Measurements from ENCODE around the gene TASP1. TPM values are rescaled to one million over a fixed set of nuclear protein-coding genes. Genes with fewer than 3 reads are reported as not detected.
"Not testable (repeated sequence)": the region's sequence is repeated elsewhere in the genome, so short reads cannot be mapped to it uniquely, and the experiment has no call there.

TASP1 gene
- total and polyA plus RNA-seq, 4 experiments from 2014 or later = 15.1 to 18.2 (median 16.1) TPM

DNA sequence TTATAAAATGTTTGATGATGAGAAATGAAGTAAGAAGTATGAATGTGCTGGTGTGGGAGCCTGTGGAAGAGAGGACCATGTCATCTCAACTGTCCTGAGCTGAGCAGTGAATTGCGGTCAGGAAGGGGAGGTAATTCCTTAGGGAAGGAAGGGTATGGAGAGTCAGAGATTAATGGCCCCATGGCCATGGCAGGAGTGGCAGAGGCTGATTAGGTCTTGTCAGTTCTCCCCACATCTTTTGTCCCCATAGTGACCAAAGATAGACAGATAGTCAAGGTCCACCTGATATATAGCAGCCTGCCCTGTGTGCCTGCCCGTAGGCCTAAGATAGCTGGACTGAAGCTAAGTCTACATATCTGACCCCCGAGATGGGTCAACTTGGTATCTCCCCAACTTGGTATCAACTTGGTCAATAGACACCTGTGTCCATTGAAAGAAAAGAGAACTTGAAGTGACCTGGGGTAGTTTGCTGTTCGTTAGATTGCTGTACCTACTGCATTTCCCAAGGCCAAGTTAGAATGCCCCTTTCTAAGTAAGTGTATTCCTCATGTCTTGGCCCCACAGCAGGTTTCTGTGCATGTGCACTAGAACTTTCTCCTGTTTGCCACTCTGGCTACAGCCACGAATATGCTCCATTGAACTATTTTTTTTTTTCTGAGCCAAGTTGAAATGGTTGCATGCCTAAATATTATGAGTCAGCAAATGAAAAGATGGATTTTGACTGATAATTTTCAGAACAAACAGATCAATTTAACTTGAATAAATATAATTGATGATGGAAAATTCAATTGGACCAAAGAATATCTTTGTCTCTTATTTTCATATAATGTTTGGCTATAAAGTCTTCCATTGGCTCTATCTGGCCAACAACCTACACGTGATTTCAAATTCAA is 274.2 kb downstream of the TASP1 start:
- Mint-ChIP-seq H3K27ac (no peak overlapping the region), H3K9me3 (peaks cover 0 to 16% (median 5%) of the 10 kb centered on the region in 8 donors), H3K27me3 (no peaks in the 10 kb centered on the region), H3K4me3 (no peak overlapping the region), H3K4me1 (no peaks in the 10 kb centered on the region), H3K36me3 (no peaks in the 10 kb centered on the region)
- ChIA-PET CTCF (ENCODE audit: partially characterized antibody) (no interaction called here), POLR2A (ENCODE audit: partially characterized antibody) (no interaction called here)
- intact Hi-C loops (cut with micrococcal nuclease) = no loop called here
- DNase-seq = no peak
- no peaks in the 10 kb centered on the region for H3K4me1 ChIP-seq (ENCODE audit: insufficient read depth, low read length)
- H3K27ac ChIP-seq (ENCODE audit: low read depth, low read length) = no peak overlapping the region
- no peaks in the 10 kb centered on the region for H3K9me3 ChIP-seq (ENCODE audit: control insufficient read depth in 1 of 2, low read length in 2 of 2)
- H3K27me3 ChIP-seq (ENCODE audit: insufficient read depth, low read length) = no peaks in the 10 kb centered on the region
- H3K36me3 ChIP-seq (ENCODE audit: insufficient read depth, low read length) = no peaks in the 10 kb centered on the region
- no peak overlapping the region for H3K4me3 ChIP-seq (ENCODE audit: low read length in 2 of 2)

GRCh38 chr20:13363473-13363872 is 275.3 kb downstream of the TASP1 start:
- intact Hi-C loops (cut with micrococcal nuclease) = no loop called here
- H3K36me3 ChIP-seq (ENCODE audit: insufficient read depth, low read length) = no peaks in the 10 kb centered on the region
- DNase-seq = no peak
- Mint-ChIP-seq H3K36me3 (no peaks in the 10 kb centered on the region), H3K9me3 (peaks cover 0 to 14% (median 4%) of the 10 kb centered on the region in 8 donors), H3K27ac (peak overlapping the region in 1 of 7 donors; percentile 7), H3K4me1 (no peaks in the 10 kb centered on the region), H3K27me3 (no peaks in the 10 kb centered on the region), H3K4me3 (no peak overlapping the region)
- no peaks in the 10 kb centered on the region for H3K4me1 ChIP-seq (ENCODE audit: insufficient read depth, low read length)
- no peak overlapping the region for H3K27ac ChIP-seq (ENCODE audit: low read depth, low read length)
- H3K4me3 ChIP-seq (ENCODE audit: low read length in 2 of 2) = no peak overlapping the region
- H3K27me3 ChIP-seq (ENCODE audit: insufficient read depth, low read length) = no peaks in the 10 kb centered on the region
- no peaks in the 10 kb centered on the region for H3K9me3 ChIP-seq (ENCODE audit: control insufficient read depth in 1 of 2, low read length in 2 of 2)
- ChIA-PET CTCF (ENCODE audit: partially characterized antibody) (no interaction called here), POLR2A (ENCODE audit: partially characterized antibody) (no interaction called here)

DNA sequence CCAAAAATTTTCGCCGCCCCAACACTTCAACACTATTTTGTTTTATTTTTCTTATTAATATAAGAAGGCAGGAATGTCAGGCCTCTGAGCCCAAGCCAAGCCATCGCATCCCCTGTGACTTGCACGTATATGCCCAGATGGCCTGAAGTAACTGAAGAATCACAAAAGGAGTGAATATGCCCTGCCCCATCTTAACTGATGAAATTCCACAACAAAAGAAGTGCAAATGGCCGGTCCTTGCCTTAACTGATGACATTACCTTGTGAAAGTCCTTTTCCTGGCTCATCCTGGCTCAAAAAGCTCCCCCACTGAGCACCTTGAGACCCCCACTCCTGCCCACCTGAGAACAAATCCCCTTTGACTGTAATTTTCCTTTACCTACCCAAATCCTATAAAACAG is 276.6 kb downstream of the TASP1 start:
- CTCF ChIA-PET (ENCODE audit: partially characterized antibody); intact Hi-C loops (cut with micrococcal nuclease); H3K27ac ChIP-seq (ENCODE audit: low read depth, low read length); H3K9me3 Mint-ChIP-seq; H3K27me3 Mint-ChIP-seq; H3K4me1 Mint-ChIP-seq; H3K4me3 ChIP-seq (ENCODE audit: low read length in 2 of 2); H3K27me3 ChIP-seq (ENCODE audit: insufficient read depth, low read length); H3K36me3 Mint-ChIP-seq; H3K27ac Mint-ChIP-seq; H3K36me3 ChIP-seq (ENCODE audit: insufficient read depth, low read length); H3K4me1 ChIP-seq (ENCODE audit: insufficient read depth, low read length); H3K4me3 Mint-ChIP-seq; H3K9me3 ChIP-seq (ENCODE audit: control insufficient read depth in 1 of 2, low read length in 2 of 2); POLR2A ChIA-PET (ENCODE audit: partially characterized antibody); DNase-seq: not testable (repeated sequence)

DNA sequence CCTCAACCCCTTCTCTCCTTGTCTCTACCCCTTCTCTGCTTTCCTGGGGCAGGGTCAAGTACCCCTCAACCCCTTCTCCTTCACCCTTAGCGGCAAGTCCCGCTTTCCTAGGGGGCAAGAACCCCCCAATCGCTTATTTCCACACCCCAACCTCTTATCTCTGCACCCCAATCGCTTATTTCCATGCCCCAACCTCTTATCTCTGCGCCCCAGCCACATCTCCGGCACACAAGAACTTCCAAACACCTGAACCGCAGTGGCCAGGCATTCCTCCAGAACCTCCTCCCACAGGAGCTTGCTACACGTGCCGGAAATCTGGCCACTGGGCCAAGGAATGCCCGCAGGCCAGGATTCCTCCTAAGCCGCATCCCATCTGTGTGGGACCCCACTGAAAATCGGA is 279.8 kb downstream of the TASP1 start:
- H3K36me3 ChIP-seq (ENCODE audit: insufficient read depth, low read length); H3K27me3 ChIP-seq (ENCODE audit: insufficient read depth, low read length); CTCF ChIA-PET (ENCODE audit: partially characterized antibody); POLR2A ChIA-PET (ENCODE audit: partially characterized antibody); DNase-seq; H3K36me3 Mint-ChIP-seq; intact Hi-C loops (cut with micrococcal nuclease); H3K4me1 Mint-ChIP-seq; H3K27ac ChIP-seq (ENCODE audit: low read depth, low read length); H3K4me1 ChIP-seq (ENCODE audit: insufficient read depth, low read length); H3K4me3 Mint-ChIP-seq; H3K9me3 Mint-ChIP-seq; H3K4me3 ChIP-seq (ENCODE audit: low read length in 2 of 2); H3K27me3 Mint-ChIP-seq; H3K27ac Mint-ChIP-seq; H3K9me3 ChIP-seq (ENCODE audit: control insufficient read depth in 1 of 2, low read length in 2 of 2): not testable (repeated sequence)

GRCh38 chr20:13357782-13358181 is 280.9 kb downstream of the TASP1 start:
- H3K27ac ChIP-seq (ENCODE audit: low read depth, low read length) = not testable (repeated sequence)

GRCh38 chr20:13356591-13356990 is 282.1 kb downstream of the TASP1 start:
- Histone ChIP-seq H3K4me3 (ENCODE audit: low read length in 2 of 2) (no peak overlapping the region), H3K27me3 (ENCODE audit: insufficient read depth, low read length) (no peaks in the 10 kb centered on the region), H3K36me3 (ENCODE audit: insufficient read depth, low read length) (no peaks in the 10 kb centered on the region), H3K4me1 (ENCODE audit: insufficient read depth, low read length) (no peaks in the 10 kb centered on the region), H3K9me3 (ENCODE audit: control insufficient read depth in 1 of 2, low read length in 2 of 2) (no peaks in the 10 kb centered on the region), H3K27ac (ENCODE audit: low read depth, low read length) (no peak overlapping the region)
- DNase-seq = no peak
- intact Hi-C loops (cut with micrococcal nuclease) = no loop called here
- Mint-ChIP-seq H3K27me3 (no peaks in the 10 kb centered on the region), H3K27ac (no peak overlapping the region), H3K4me3 (no peak overlapping the region), H3K4me1 (no peaks in the 10 kb centered on the region), H3K36me3 (no peaks in the 10 kb centered on the region), H3K9me3 (peaks cover 0 to 4% (median 0%) of the 10 kb centered on the region in 8 donors)
- CTCF ChIA-PET (ENCODE audit: partially characterized antibody) = no interaction called here
- POLR2A ChIA-PET (ENCODE audit: partially characterized antibody) = no interaction called here

More at GRCh38 chr20:13357782-13358181, 280.9 kb downstream of the TASP1 start:
- H3K9me3 Mint-ChIP-seq; H3K36me3 Mint-ChIP-seq; CTCF ChIA-PET (ENCODE audit: partially characterized antibody); intact Hi-C loops (cut with micrococcal nuclease); H3K4me3 ChIP-seq (ENCODE audit: low read length in 2 of 2); H3K36me3 ChIP-seq (ENCODE audit: insufficient read depth, low read length); H3K27me3 Mint-ChIP-seq; H3K9me3 ChIP-seq (ENCODE audit: control insufficient read depth in 1 of 2, low read length in 2 of 2); DNase-seq; H3K27me3 ChIP-seq (ENCODE audit: insufficient read depth, low read length); H3K27ac Mint-ChIP-seq; H3K4me1 Mint-ChIP-seq; POLR2A ChIA-PET (ENCODE audit: partially characterized antibody); H3K4me3 Mint-ChIP-seq; H3K4me1 ChIP-seq (ENCODE audit: insufficient read depth, low read length): not testable (repeated sequence)

DNA sequence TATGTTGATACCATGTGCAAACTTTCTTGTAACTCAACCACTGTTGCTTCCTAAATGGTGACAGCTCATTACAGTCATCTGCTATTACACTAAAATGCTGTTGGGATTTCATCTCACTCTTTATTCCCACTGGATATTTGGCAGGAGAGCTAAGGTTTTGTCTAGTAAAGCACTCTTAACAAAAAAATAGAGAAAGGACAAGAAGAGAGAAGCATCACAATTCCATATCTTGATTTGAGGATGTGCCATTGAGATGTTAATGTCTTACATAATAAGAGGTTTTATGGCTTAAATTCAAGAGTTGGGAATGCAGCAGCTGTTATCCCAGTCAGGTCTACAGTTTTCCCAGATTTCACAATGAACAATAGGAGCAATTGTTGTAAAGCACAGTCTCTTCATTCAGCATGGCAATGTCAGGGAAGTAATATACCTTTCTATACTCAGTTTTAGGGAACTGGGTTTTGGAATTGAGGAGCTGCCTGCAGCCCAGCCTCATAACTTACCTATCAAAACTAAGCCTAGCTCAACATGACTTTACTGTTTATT is 282.7 kb downstream of the TASP1 start:
- Mint-ChIP-seq H3K36me3 (no peaks in the 10 kb centered on the region), H3K27ac (no peak overlapping the region), H3K9me3 (peaks cover 0 to 4% (median 0%) of the 10 kb centered on the region in 8 donors), H3K27me3 (no peaks in the 10 kb centered on the region), H3K4me1 (no peaks in the 10 kb centered on the region), H3K4me3 (no peak overlapping the region)
- ChIA-PET CTCF (ENCODE audit: partially characterized antibody) (no interaction called here), POLR2A (ENCODE audit: partially characterized antibody) (no interaction called here)
- Histone ChIP-seq H3K27ac (ENCODE audit: low read depth, low read length) (no peak overlapping the region), H3K4me1 (ENCODE audit: insufficient read depth, low read length) (no peaks in the 10 kb centered on the region), H3K4me3 (ENCODE audit: low read length in 2 of 2) (no peak overlapping the region), H3K27me3 (ENCODE audit: insufficient read depth, low read length) (no peaks in the 10 kb centered on the region), H3K9me3 (ENCODE audit: control insufficient read depth in 1 of 2, low read length in 2 of 2) (no peaks in the 10 kb centered on the region), H3K36me3 (ENCODE audit: insufficient read depth, low read length) (no peaks in the 10 kb centered on the region)
- no peak for DNase-seq
- intact Hi-C loops (cut with micrococcal nuclease) = no loop called here

Measured in CD4-positive, alpha-beta memory T cell (primary cell).